OCI-LY7 (cell line): Measurements from ENCODE around the gene RSPH9. TPM values are rescaled to one million over a fixed set of nuclear protein-coding genes. Genes with fewer than 3 reads are reported as not detected.
A peak's percentile ranks its signal among the peaks of the same experiment; 100 is the strongest.

Source experiments
- BruUV-seq: library from RNA; stranded (reverse); fragments of 400-500 nt; replicated peaks from 2 replicates; lab custom pipeline; 2021; lab: Mats Ljungman, UMichigan
- CTCF ChIA-PET: fragments of 300-600 bp; sonication (Branson Sonifier 250); formaldehyde crosslinking; loops from one replicate; lab custom pipeline; 2022; ENCODE audit warnings: antibody characterized with exemption; ENCODE audit not compliant: unreplicated experiment; lab: Charles Lee
- POLR2A ChIA-PET: fragments of 300-600 bp; sonication (Branson Sonifier 250); formaldehyde crosslinking; loops from one replicate; lab custom pipeline; 2022; ENCODE audit warnings: antibody characterized with exemption; lab: Charles Lee
- DNase-seq: peaks from one replicate; pipeline ENCODE4 v3.0.0-alpha.2; 2015; ENCODE audit warnings: low spot score
- H2AFZ ChIP-seq: fragments of 200-600 bp; sonication (generic), shearing (Covaris generic); 2 replicates; pipeline ENCODE4 v1.6.1; 2014; ENCODE audit warnings: mild to moderate bottlenecking, antibody characterized with exemption, low read length, moderate library complexity
- H3K27ac ChIP-seq: fragments of 200-600 bp; sonication (generic); 2 replicates; pipeline ENCODE4 v1.5.1; 2014; ENCODE audit warnings: mixed run types, low read depth, mild to moderate bottlenecking, moderate library complexity, low read length, inconsistent platforms; ENCODE audit not compliant: poor library complexity, severe bottlenecking
- H3K36me3 ChIP-seq: fragments of 200-600 bp; sonication (generic); 2 replicates; pipeline ENCODE4 v1.6.1; 2014; ENCODE audit warnings: mild to moderate bottlenecking, antibody characterized with exemption, low read length, moderate library complexity, mixed read lengths; ENCODE audit not compliant: insufficient read depth
- H3K4me1 ChIP-seq: fragments of 200-600 bp; sonication (generic); 2 replicates; pipeline ENCODE4 v1.5.1; 2014; ENCODE audit warnings: mild to moderate bottlenecking, low read length; ENCODE audit not compliant: insufficient read depth, poor library complexity, severe bottlenecking
- H3K4me2 ChIP-seq: fragments of 200-600 bp; sonication (generic); 2 replicates; pipeline ENCODE4 v1.6.1; 2014; ENCODE audit warnings: mild to moderate bottlenecking, low read length
- H3K4me3 ChIP-seq: fragments of 200-600 bp; sonication (generic); 2 replicates; pipeline ENCODE4 v1.5.1; 2014; ENCODE audit warnings: mild to moderate bottlenecking, low read depth, low read length; ENCODE audit not compliant: poor library complexity, severe bottlenecking
- H3K79me2 ChIP-seq: fragments of 200-600 bp; sonication (generic); 2 replicates; pipeline ENCODE4 v1.6.1; 2016; ENCODE audit warnings: low read depth, mild to moderate bottlenecking, low read length, moderate library complexity, mixed read lengths; ENCODE audit not compliant: insufficient read depth
- H3K9me2 ChIP-seq: fragments of 200-600 bp; sonication (generic); 2 replicates; pipeline ENCODE4 v1.6.1; 2016; ENCODE audit warnings: mild to moderate bottlenecking, low read length, mixed read lengths; ENCODE audit not compliant: insufficient read depth
- H3K9me3 ChIP-seq: fragments of 200-600 bp; sonication (generic); 2 replicates; pipeline ENCODE4 v1.6.1; 2014; ENCODE audit warnings: mild to moderate bottlenecking, mixed run types, low read length, mixed read lengths
- H4K20me1 ChIP-seq: fragments of 200-600 bp; sonication (generic); 2 replicates; pipeline ENCODE4 v1.6.1; 2014; ENCODE audit warnings: mild to moderate bottlenecking, antibody characterized with exemption, low read length, moderate library complexity, mixed read lengths; ENCODE audit not compliant: insufficient read depth
- CTCF ChIP-seq: fragments of 200-600 bp; sonication (generic); conservative IDR thresholded peaks from 2 replicates; pipeline ENCODE4 v1.5.1; 2014; ENCODE audit warnings: mild to moderate bottlenecking, antibody characterized with exemption, low read length, moderate library complexity, mixed read lengths
- EZH2phosphoT487 ChIP-seq: fragments of 200-600 bp; sonication (generic); IDR thresholded peaks from 2 replicates; pipeline ENCODE4 v1.6.1; 2018; ENCODE audit warnings: low read depth, borderline replicate concordance, mild to moderate bottlenecking, mixed run types, antibody characterized with exemption, low read length, moderate library complexity, mixed read lengths
- intact Hi-C: fragments of 100-400 bp; cut with micrococcal nuclease; formaldehyde crosslinking; loops from one replicate; pipeline ENCODE4 v1.10.0; 2022; ENCODE audit not compliant: unreplicated experiment
- total RNA-seq, 2 experiments: library from RNA; depleted of rRNA in 1 of 2; stranded (reverse); fragments of >200 nt in 1 of 2; shearing (Covaris generic) in 1 of 2; gene quantifications; 2 replicates each; pipeline ENCODE4 v1.2.3, GENCODE V29; 2014 to 2022

RSPH9 gene
- total RNA-seq, 2 experiments from 2014 or later = 0.28 TPM; not detected in 1

- Histone ChIP-seq H3K9me3 (no peaks in the 10 kb centered on the region), H4K20me1 (no peaks in the 10 kb centered on the region), H3K4me3 (no peak overlapping the region), H3K4me1 (peaks cover 10% of the 10 kb centered on the region), H3K36me3 (peaks cover 52% of the 10 kb centered on the region), H3K79me2 (no peaks in the 10 kb centered on the region), H3K27ac (no peak overlapping the region), H3K9me2 (no peaks in the 10 kb centered on the region), H3K4me2 (no peak overlapping the region), H2AFZ (no peak overlapping the region)
- no TSS peak for BruUV-seq
- no peak for DNase-seq
- intact Hi-C loops = no loop called here
- POLR2A ChIA-PET = interaction anchor here (0.8 kb wide), 1 partner anchor 104 kb away, joined by 3 read pairs; no protein-coding TSS in a partner anchor
- no peak for TF ChIP-seq EZH2phosphoT487
- TF ChIP-seq CTCF = no peak
- CTCF ChIA-PET = no interaction called here
Observed at GRCh38 chr6:43670623-43670986, 25.8 kb downstream of the RSPH9 start.

- ChIA-PET POLR2A (no interaction called here), CTCF (no interaction called here)
- intact Hi-C loops = no loop called here
- no peak overlapping the region for H3K4me3 ChIP-seq
- TSS peak; percentile 23 for BruUV-seq
- no peak for TF ChIP-seq EZH2phosphoT487
- no peak for TF ChIP-seq CTCF
- H3K9me3 ChIP-seq = no peaks in the 10 kb centered on the region
- no peaks in the 10 kb centered on the region for H4K20me1 ChIP-seq
- H3K4me2 ChIP-seq = no peak overlapping the region
- H3K4me1 ChIP-seq = peaks cover 10% of the 10 kb centered on the region
- no peak overlapping the region for H3K27ac ChIP-seq
- no peak for DNase-seq
- H3K9me2 ChIP-seq = no peaks in the 10 kb centered on the region
- H3K36me3 ChIP-seq = peaks cover 56% of the 10 kb centered on the region
- no peak overlapping the region for H2AFZ ChIP-seq
- no peaks in the 10 kb centered on the region for H3K79me2 ChIP-seq
Observed at GRCh38 chr6:43671011-43671800, 26.4 kb downstream of the RSPH9 start.
